CD4-positive, alpha-beta T cell treated with Interleukin-15 for 4 hours (primary cell): ENCODE data around the gene NLK.
"Not testable (repeated sequence)": the region's sequence is repeated elsewhere in the genome, so short reads cannot be mapped to it uniquely, and the experiment has no call there.

Experiments
- DNase-seq: peaks from one replicate; pipeline ENCODE4 v3.0.0-alpha.2; 2020; ENCODE audit warnings: low spot score

NLK gene

DNA sequence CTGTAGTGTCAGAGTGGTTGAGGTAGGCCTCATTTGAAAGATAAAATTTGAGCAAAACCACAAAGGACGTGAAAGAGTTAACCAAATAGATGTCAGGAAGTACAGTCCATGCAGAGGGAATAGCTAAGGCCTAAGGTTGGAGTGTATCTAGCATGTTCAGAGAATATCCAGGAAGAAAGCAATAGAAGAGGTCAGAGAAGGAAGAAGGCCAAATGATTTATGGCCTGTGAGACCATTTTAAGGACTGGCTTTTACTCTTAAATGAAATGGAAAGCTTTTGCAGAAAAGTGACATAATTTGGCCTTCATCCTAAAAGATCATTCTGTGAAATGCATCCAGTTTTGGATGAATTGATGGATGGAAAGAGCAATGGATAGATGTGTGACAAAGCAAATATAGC lies 116.5 kb downstream of the NLK start:
- no peak for DNase-seq

- no peak for DNase-seq
These were observed 117.4 kb downstream of the NLK start for GRCh38 chr17:28159924-28160323.

DNA sequence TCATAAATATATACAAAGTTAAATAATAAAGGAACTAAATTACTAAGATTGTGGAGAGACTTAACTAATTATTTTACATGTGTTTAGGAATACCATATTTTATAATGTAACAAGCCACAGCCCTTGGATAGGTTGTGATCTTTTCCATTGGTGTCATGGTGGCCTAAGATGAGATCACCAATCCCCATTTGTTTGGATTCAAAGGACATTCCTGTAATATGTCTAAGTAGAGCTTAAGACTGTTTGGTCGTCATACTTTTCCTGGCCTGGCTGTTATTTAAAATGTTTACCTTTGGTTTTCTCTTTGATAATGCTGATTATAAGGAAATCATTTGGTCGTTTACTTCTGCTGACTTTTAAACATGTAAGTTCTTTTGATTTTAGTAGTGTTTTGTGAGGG lies 118.1 kb downstream of the NLK start:
- no peak for DNase-seq

DNA sequence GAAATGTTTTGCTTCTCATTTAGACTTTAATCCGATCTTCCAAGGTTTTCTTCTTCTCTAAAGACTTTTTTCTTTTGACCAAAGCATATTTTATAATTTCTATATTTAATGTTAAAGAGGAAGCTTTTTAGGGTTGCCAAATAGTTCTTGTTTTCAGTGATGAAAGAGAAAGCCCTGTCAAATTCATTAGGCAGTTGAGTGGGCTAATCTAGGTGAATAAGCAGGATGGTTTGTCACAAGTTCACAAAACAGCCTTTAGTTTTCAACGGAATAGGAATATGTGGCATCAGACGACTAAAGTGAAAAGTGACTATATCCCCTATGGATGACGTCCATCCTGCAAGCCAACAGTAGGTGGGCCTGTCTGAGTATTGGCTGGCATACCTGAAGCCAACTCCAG lies 118.8 kb downstream of the NLK start:
- no peak for DNase-seq

DNA sequence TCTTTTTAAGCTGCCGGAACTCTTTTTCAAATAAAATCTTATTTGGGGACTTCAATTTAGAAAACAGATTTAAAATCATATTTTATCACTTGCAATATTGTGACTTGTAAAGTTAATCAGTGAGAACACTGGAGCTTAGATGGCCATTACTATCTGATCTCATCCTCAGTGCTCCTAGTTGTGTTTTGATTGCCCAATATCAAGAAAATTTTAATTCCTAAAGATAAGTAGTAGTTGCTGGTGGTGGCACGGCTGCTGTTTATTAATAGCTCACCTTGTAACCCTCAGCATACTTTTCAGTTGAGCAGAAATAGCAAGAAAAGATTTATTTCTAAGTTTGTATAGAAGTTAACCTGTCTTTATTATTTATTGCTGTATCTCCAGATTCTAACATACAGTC lies 124.0 kb downstream of the NLK start:
- DNase-seq, result no peak

DNA sequence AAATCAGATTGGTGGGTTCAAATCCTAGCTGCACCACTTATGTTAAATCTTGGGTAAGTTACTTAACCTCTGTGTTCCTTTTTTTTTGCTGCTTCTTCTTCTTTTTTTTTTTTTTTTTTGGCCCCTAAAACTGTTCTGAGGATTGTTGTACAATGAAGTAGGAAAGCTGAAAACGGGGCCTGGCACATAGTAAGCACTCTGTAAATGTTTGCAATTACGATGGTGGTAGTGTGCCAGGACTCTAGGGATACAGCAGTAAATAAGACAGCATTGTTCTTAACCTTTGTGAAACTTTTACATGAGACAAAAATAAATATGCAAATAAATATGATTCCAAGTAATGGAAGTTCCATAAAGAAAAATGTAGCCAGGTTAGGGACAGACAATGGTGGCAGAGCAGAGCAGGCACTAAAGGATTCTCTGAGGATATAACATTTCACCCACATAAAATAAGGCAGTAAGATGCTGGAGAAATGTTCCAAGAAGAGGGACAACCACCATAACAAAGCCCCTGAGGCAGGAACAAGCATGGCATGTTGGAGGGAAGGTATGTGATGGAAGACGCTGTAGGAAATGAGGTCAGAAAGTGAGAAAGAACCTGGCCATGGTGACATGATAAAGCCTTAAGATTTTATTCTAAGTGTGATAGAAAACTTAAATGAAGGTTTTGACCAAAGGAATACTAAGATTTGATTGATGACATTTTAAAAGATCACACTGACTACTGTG lies 127.3 kb downstream of the NLK start:
- no peak for DNase-seq

- DNase-seq, result no peak
These were observed 128.3 kb downstream of the NLK start for GRCh38 chr17:28170771-28171170.

DNA sequence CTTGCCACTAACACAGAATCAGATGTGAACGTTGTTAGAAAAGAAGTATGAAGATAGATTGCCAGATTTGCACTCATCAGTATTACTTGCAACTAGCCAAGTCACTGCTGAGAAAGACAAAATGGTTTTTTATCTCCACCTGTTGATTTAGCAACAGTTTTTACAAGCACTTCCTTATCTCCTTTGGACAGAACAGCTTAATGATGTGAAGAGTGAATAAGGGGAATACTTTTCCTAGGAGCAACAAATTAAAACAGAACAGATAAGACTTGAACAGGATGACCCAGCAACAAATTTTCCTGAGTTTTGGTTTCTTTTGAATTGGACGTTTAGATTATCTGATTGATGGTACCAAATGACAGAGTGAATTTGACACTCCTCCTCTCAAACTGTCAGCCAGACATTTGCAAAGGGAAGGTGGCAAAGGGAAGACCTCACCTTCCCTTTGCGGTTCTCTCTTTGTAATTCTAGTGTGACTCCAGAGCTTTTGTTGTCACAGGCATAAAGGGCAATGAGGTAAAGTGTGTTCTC lies 130.6 kb downstream of the NLK start:
- no peak for DNase-seq

GRCh38 chr17:28173801-28174200 lies 131.3 kb downstream of the NLK start:
- no peak for DNase-seq

GRCh38 chr17:28174352-28175046 lies 132.0 kb downstream of the NLK start:
- DNase-seq, result peak; percentile 5

DNA sequence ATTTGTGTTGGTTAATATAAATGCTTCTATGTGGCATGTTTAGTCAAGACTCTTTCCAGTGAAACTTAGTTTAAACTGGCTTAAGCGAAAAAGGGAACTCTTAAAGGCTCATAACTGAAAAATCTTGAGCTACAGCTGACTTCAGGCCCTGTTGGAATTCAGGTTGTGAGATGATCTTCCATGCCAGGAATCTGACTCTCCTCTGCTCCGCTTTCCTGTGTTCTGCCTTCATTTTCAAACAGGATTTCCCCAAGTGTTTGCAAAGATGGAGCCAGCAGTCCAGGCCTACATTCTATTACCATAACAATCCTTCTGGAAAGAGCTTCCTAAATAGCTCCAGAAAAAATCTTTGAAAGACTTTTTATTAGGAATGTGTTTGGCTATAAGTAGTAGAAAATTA lies 134.9 kb downstream of the NLK start:
- no peak for DNase-seq

GRCh38 chr17:28178800-28179199 lies 136.3 kb downstream of the NLK start:
- no peak for DNase-seq

DNA sequence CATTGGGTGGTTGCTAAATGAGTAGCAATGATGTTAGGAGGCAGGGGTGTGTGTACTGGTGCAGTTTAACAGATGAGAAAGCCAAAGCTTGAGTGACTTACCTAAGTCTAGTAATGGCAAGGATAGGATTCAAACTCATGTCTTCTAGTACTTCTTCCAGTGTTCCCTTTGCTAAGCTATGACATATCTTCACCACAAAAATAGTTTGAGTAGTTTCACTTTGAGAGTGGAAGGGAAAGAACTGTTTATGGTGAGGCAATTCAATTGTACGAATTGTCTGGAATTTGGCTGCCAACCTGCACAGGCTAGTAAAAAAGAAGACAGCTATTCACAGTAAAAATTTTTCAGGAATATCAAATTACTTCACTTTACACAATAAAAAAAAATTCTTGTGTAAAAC lies 138.0 kb downstream of the NLK start:
- no peak for DNase-seq

GRCh38 chr17:28181568-28181967 lies 139.1 kb downstream of the NLK start:
- no peak for DNase-seq

GRCh38 chr17:28182559-28182958 lies 140.1 kb downstream of the NLK start:
- no peak for DNase-seq

DNA sequence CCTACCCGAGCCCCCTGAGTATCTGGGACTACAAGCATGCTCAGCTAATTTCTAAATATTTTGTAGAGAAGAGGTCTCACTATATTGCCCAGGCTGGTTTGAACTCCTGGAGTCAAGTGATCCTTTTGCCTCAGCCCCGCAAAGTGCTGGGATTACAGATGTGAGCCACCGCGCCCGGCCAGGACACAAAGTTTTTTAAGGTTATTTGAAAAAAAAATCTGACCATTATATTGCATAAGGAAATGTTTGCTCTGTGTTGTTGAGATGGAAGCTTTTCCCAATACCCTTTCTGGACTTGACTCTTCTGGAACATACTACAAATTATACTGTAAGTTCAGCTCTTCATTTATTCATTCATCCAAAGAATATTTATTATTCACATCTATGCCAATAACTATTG lies 143.2 kb downstream of the NLK start:
- no peak for DNase-seq

DNA sequence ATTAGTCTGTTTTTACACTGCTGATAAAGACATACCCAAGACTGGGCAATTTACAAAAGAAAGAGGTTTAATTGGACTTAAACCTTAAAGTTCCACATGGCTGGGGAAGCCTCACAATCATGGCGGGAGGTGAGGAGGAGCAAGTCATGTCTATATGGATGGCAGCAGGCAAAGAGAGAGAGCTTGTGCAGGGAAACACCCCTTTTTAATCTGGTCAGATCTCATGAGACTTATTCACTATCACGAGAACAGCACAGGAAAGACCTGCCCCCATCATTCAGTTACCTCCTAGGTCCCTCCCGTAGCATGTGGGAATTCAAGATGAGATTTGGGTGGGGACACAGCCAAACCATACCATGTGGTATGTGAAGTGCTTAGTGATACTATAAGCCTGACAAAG lies 144.0 kb downstream of the NLK start:
- not testable (repeated sequence) for DNase-seq

DNA sequence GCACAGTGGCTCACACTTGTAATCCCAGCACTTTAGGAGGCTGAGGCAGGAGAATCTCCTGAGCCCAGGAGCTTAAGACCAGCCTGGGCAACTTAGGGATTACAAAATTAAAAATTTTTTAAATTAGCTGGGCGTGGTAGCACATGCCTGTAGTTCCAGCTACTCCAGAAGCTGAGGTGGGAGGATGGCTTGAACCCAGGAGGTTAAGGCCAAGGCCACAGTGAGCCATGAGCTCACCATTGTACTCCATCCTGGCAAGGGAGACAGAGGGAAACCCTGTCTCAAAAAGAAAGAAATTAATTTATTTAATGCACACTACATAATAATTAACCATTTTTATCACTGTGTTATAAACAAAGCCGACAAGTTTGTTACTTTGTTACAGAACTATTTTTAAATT lies 145.5 kb downstream of the NLK start:
- no peak for DNase-seq

- no peak for DNase-seq
These were observed 146.4 kb downstream of the NLK start for GRCh38 chr17:28188841-28189263.

DNA sequence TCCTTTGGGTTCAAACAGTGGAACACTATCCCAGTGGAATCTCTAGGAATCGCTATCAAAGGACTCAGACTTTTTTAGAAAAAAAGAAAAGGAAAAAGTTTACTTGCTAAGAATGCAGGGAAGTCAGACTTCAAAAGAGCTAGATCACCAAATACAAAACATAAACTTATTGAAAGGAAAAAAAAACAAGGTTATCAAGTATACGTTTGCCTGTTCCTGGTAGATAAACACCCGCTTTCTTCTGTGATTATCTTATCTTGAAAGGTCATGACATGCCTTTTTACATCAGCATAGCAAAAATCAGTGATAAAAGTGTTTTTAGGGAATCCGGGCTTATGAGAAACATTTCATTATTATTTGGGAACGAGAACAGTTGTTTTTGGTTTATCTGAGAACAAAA lies 147.2 kb downstream of the NLK start:
- DNase-seq, result no peak

GRCh38 chr17:28191018-28191417 lies 148.5 kb downstream of the NLK start:
- no peak for DNase-seq

DNA sequence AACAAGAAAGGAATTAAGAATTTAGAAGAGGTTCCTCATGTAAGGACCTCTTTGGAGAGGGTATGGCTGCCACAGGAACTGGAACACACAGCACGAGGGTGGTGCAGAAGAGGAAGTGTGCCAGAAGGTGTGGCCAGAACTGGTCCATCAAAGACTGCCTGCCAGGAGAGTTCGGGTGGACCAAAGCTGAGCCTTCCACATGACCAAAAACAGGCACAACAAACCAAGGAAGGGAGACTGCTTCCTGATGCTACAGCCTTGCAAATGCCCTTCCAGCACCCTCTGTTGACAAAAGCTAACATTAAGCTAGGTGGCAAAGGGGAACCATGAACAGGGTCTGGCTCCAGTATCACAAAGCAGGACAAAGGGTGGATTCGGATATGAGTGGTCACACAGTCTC lies 150.8 kb downstream of the NLK start:
- no peak for DNase-seq

- no peak for DNase-seq
These were observed 151.9 kb downstream of the NLK start for GRCh38 chr17:28194382-28194781.

GRCh38 chr17:28196636-28197035 lies 154.2 kb downstream of the NLK start:
- no peak for DNase-seq
